NCI-H345 treated with DMSO at 0.1 percent for 48 hours (cell line): Measurements from ENCODE around the gene NDE1.

Source experiments
- DNase-seq: peaks from one replicate; lab custom pipeline; 2025; ENCODE audit not compliant: unreplicated experiment; lab: John Stamatoyannopoulos, UW

The NDE1 gene

DNA sequence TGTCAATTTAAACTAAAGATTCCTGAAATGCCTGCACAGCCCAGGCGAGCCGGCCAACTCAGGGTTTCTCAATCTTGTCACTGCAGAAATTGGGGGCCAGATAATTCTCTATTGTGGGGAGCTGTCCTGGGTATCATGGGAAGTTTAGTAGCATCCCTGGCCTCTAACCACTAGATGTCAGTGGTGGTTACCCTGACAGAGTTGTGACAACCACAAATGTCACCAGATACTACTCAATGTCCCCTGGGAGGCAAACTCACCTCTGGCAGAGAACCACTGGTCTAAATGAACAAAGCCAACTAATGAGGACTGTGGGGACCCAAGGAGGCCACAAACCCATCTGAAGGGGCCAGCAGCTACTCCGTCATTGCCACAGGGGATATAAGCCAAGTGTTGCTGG, 115.8 kb downstream of the NDE1 start:
- peak; percentile 48 for DNase-seq

DNA sequence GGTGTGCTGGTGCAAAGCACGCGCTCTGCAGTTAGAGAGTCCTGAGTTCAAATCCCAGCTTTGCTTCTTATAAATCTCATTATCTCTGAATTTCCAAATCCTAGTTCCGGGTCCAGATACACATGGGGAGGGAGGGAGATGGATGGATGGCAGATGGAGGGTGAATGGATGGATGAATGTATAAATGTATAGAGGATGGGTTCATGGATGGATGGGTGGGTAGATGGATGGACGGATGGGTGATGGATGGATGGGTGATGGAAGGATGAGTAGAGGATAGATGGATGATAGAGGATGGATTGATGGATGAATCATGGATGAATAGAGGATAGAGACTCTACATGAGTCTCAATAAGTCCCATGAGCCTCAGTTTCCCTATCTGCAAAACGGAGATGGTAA, 116.9 kb downstream of the NDE1 start:
- DNase-seq, result no peak

- DNase-seq, result no peak
Observed at GRCh38 chr16:15768201-15768600, 118.2 kb downstream of the NDE1 start.

DNA sequence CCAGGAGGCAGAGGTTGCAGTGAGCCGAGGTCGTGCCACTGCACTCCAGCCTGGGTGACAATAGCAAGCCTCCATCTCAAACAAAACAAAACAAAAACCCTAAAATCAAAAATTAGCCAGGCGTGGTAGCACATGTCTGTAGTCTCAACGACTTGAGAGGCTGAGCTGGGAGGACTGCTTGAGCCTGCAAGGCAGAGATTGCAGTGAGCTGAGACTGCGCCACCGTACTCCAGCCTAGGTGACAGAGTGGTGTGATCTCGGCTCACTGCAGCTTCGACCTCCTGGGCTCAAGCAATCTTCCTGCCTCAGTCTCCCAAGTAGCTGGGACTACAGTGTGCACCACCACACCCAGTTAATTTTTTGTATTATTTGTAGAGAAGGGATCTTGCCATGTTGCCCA, 119.2 kb downstream of the NDE1 start:
- DNase-seq, result no peak

GRCh38 chr16:15770107-15770506, 120.1 kb downstream of the NDE1 start:
- DNase-seq, result no peak

- no peak for DNase-seq
Observed at GRCh38 chr16:15770512-15770911, 120.5 kb downstream of the NDE1 start.

GRCh38 chr16:15771694-15772093, 121.6 kb downstream of the NDE1 start:
- DNase-seq, result no peak

DNA sequence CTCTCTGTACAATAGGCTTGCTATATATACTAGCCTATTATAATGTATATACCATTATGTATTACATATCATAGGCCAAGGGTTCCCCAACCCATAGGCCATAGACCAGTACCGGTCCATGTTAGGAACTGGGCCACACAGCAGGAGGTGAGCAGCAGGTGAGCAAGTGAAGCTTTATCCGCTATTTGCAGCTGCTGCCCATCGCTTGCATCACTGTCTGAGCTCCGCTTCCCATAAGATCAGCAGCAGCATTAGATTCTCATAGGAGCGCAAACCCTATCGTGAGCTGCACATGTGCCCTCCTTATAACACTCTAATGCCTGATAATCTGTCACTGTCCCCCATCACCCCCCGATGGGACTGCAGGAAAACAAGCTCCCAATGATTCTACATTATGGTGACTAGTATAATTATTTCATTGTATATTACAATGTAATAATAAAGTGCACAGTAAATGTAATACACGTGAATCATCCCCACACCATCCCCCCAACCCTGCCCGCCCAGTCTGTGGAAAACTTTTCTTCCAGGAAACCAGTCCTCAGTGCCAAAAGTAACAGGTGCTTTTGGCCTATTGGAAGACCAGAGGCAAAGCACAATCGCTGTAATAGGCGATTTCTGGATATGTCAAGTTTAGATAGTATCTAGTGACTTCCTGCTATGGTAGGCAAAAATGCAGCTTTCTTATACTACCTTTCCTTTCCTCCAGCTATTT, 122.7 kb downstream of the NDE1 start:
- DNase-seq, result no peak

- DNase-seq, result no peak
Observed at GRCh38 chr16:15773968-15774367, 123.9 kb downstream of the NDE1 start.

DNA sequence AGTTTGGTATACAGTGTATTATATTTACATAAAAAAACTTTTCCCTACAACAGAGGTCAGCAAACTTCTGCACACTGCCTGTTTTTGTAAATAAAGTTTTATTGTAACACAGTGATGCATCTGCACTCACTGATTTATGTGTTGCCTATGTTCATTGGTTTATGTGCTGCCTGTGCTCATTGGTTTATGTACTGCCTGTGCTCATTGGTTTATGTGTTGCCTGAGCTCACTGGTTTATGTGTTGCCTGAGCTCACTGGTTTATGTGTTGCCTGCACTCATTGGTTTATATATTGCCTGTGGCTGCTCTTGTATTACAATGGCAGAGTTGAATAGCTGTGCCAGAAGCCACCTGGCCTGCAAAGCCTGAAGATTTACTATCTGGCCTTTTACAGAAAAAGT, 125.2 kb downstream of the NDE1 start:
- DNase-seq, result no peak

GRCh38 chr16:15775663-15776304, 125.7 kb downstream of the NDE1 start:
- DNase-seq, result no peak
